Heart left ventricle (tissue), 16 donors: ENCODE results near the gene C1QA. TPM values are rescaled to one million over a fixed set of nuclear protein-coding genes. Genes with fewer than 3 reads are reported as not detected.
A peak's percentile ranks its signal among the peaks of the same experiment; 100 is the strongest.

Source experiments
- ATAC-seq, 4 donors: fragments of 200-7000 bp; cut with Tn5 transposase; one replicate each; pipeline ENCODE4 v1.9.1; 2020 to 2022; ENCODE audit warnings: moderate library complexity in 4 of 4, mild to moderate bottlenecking in 3 of 4, moderate number of reproducible peaks in 1 of 4
- DNase-seq, 5 donors: peaks; one replicate each; pipeline ENCODE4 v3.0.0-alpha.2; 2020
- H3K27ac ChIP-seq, 12 donors: fragments of 200-600 bp; sonication (generic) in 4 of 12; one replicate each; pipeline versions ENCODE4 v1.5.0 to v1.8.0; 2016 to 2022; ENCODE audit warnings: mild to moderate bottlenecking in 2 of 12
- H3K27me3 ChIP-seq, 9 donors: fragments of 200-600 bp; sonication (generic) in 2 of 9; one replicate each; pipeline versions ENCODE4 v1.5.1 to v1.8.0; 2016 to 2022; ENCODE audit warnings: mild to moderate bottlenecking in 3 of 9
- H3K36me3 ChIP-seq, 9 donors: fragments of 200-600 bp; sonication (generic) in 2 of 9; one replicate each; pipeline versions ENCODE4 v1.5.0 to v1.8.0; 2018 to 2022; ENCODE audit warnings: mild to moderate bottlenecking in 2 of 9
- H3K4me1 ChIP-seq, 12 donors: fragments of 200-600 bp; sonication (generic) in 4 of 12; one replicate each; pipeline versions ENCODE4 v1.5.0 to v1.8.0; 2016 to 2022; ENCODE audit warnings: mild to moderate bottlenecking in 3 of 12
- H3K4me3 ChIP-seq, 12 donors: fragments of 200-600 bp; sonication (generic) in 4 of 12; one replicate each; pipeline versions ENCODE4 v1.5.0 to v1.8.0; 2017 to 2022; ENCODE audit warnings: mild to moderate bottlenecking in 9 of 12, moderate library complexity in 4 of 12
- H3K9me3 ChIP-seq, 12 donors: fragments of 200-600 bp; sonication (generic) in 4 of 12; one replicate each; pipeline versions ENCODE4 v1.5.0 to v1.8.0; 2016 to 2022; ENCODE audit warnings: mild to moderate bottlenecking in 1 of 12
- CTCF ChIP-seq, 12 donors: fragments of 200-600 bp; sonication (generic) in 4 of 12; IDR thresholded peaks; one replicate each; pipeline versions ENCODE4 v1.5.0 to v1.8.0; 2018 to 2022; ENCODE audit warnings: antibody characterized with exemption in 12 of 12, mild to moderate bottlenecking in 5 of 12
- POLR2A ChIP-seq, 2 donors: fragments of 450-650 bp; IDR thresholded peaks; one replicate each; pipeline ENCODE4 v1.6.1; 2017; ENCODE audit warnings: antibody characterized with exemption in 2 of 2, mild to moderate bottlenecking in 2 of 2, moderate library complexity in 2 of 2
- WGBS, 4 donors: extraction: QIAGEN DNeasy Blood & Tissue Kit in 2 of 4; methylation state at CpG; one replicate each; pipeline versions ENCODE4 v1.1.5 to v1.1.7; 2013 to 2018; 5-methylcytosine and 5-hydroxymethylcytosine counted together
- intact Hi-C, 10 donors: fragments of 100-400 bp; cut with DNase I; formaldehyde crosslinking; loops; one replicate each; pipeline versions ENCODE4 v1.11.1 to v1.14.2; 2022
- polyA plus RNA-seq, 2 donors: library from polyadenylated mRNA; stranded (reverse); fragments of 200-250 nt; gene quantifications; one replicate each; pipeline ENCODE4 v1.2.3, GENCODE V29; 2013
- total RNA-seq, 9 donors: library from RNA; depleted of rRNA in 2 of 9; stranded (reverse); fragments of >200 nt in 2 of 9; fragmentation: NEBNext Ultra II Directional in 3 of 9; extraction: Animal tissue kit (Norgen Biotek cat#: 25700) in 3 of 9; gene quantifications; one replicate each; pipeline versions ENCODE4 v1.1.0 to v1.2.4, GENCODE V29; 2016 to 2023
- donor health status: ischemic (EF 13 %, LVEDD 7.1; RV severe dilation, severe dysfunction).
- donor health status: healthy with polysubstance abuse.
- donor health status: DM: no; HTN: yes; CAD: no.
- donor health status: DM: no; HTN: no; CAD: no.
- donor health status: ischemic (EF 25% LVEDD 6.9; RV normal size, moderate dysfunction).
- donor health status: ischemic (EF 25% LVEDD 5.7; RV mildly dilated, moderate dysfunction).
- donor health status: healthy.
- donor health status: DM: yes; HTN: yes; CAD: no.
- donor health status: ischemic (EF 35%, LVEDD 5.7; RV mildly dilated, moderate dysfunction).
- donor health status: nonischemic (EF 11% LVEDD 7.7; RV severe dilation, severe dysfunction).
- donor health status: DM: yes; HTN: yes; CAD: no.
- donor health status: PGD.
- donor health status: ischemic (EF 29% LVEDD 5.4; RV normal size, mild dysfunction).
- donor health status: nonischemic (EF 23%, LVEDD 6.1; RV moderate dilation, normal function).

Gene C1QA
- total and polyA plus RNA-seq, 11 donors = 24.8 to 675 (median 46.6) TPM

DNA sequence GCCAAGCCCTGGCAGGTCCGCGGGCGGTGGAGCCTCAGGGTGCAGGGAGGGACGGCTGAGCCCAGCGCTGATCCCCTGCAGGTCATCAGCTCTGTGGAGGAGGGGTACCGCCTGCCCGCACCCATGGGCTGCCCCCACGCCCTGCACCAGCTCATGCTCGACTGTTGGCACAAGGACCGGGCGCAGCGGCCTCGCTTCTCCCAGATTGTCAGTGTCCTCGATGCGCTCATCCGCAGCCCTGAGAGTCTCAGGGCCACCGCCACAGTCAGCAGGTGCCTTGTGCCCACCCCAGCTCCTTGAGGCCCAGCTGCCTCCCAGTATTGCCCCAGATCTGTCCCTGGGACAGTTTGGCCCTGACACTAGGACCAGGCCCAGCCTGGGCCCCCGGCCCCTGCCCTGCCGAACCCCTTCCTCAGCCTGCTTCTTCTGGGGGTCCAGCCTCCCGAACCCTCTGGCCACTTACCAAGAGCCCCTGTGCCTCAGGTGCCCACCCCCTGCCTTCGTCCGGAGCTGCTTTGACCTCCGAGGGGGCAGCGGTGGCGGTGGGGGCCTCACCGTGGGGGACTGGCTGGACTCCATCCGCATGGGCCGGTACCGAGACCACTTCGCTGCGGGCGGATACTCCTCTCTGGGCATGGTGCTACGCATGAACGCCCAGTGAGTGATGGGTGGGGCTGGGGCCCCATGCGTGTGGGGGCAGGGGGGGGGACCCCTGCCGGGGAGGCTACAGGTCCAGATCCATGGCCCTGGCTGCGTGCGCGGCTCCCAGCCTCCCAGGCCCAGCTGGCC lies 35.4 kb upstream of the C1QA start:
- Histone ChIP-seq H3K4me3 (no peak overlapping the region), H3K9me3 (no peaks in the 10 kb centered on the region), H3K36me3 (no peaks in the 10 kb centered on the region), H3K27me3 (peaks cover 0 to 68% (median 15%) of the 10 kb centered on the region in 9 donors), H3K4me1 (no peaks in the 10 kb centered on the region), H3K27ac (no peak overlapping the region)
- ATAC-seq (peak in 1 of 4 donors; percentile 8), DNase-seq (no peak)
- intact Hi-C loops = no loop called here
- WGBS, 4 donors = 85 to 91% (median 86%) methylated on average over 20 to 39 of the region's 39 CpGs
- no peak for TF ChIP-seq POLR2A (IDR thresholded peaks at IDR 0.05)
- no peak for TF ChIP-seq CTCF (IDR thresholded peaks at IDR 0.05)

- Histone ChIP-seq H3K4me1 (no peaks in the 10 kb centered on the region), H3K27ac (no peak overlapping the region), H3K27me3 (peaks cover 0 to 68% (median 15%) of the 10 kb centered on the region in 9 donors), H3K9me3 (no peaks in the 10 kb centered on the region), H3K36me3 (no peaks in the 10 kb centered on the region), H3K4me3 (no peak overlapping the region)
- 88 to 95% (median 92%) methylated on average over 6 to 12 of the region's 12 CpGs for WGBS, 4 donors
- ATAC-seq = peak in 1 of 4 donors; percentile 29
- TF ChIP-seq CTCF (IDR thresholded peaks at IDR 0.05) = no peak
- no peak for TF ChIP-seq POLR2A (IDR thresholded peaks at IDR 0.05)
- DNase-seq = no peak
- intact Hi-C loops = no loop called here
Observed at GRCh38 chr1:22601610-22602009, 34.8 kb upstream of the C1QA start.

GRCh38 chr1:22602060-22602740 lies 34.2 kb upstream of the C1QA start:
- WGBS, 4 donors = 78 to 85% (median 82%) methylated on average over 17 to 18 of the region's 18 CpGs
- H3K4me1 ChIP-seq = no peaks in the 10 kb centered on the region
- H3K27ac ChIP-seq = no peak overlapping the region
- no peak for TF ChIP-seq CTCF (IDR thresholded peaks at IDR 0.05)
- no peak for TF ChIP-seq POLR2A (IDR thresholded peaks at IDR 0.05)
- peaks cover 0 to 68% (median 15%) of the 10 kb centered on the region in 9 donors for H3K27me3 ChIP-seq
- H3K9me3 ChIP-seq = no peaks in the 10 kb centered on the region
- ATAC-seq = no peak
- H3K4me3 ChIP-seq = no peak overlapping the region
- intact Hi-C loops = no loop called here
- H3K36me3 ChIP-seq = no peaks in the 10 kb centered on the region
- DNase-seq = no peak

DNA sequence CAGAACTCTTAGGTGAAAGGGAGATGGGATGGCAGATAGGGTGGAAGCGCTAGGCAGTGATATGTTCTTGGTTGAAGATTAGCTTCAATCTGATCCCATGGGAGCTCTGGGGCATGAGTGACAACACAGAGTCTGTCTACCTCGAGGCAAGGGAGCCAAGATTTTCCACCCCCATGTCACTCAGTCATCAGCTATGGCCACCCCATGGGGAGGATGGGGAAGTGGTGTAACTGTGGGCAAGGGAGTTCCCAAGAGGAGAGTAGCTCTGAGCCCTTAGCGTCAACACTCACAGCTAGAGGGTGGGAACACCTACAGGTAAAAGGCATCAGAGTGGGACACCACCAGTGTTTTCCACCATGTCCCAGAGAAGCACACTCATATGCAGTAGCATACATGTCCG lies 30.3 kb upstream of the C1QA start:
- Histone ChIP-seq H3K9me3 (no peaks in the 10 kb centered on the region), H3K36me3 (no peaks in the 10 kb centered on the region), H3K4me1 (no peaks in the 10 kb centered on the region), H3K27me3 (peaks cover 0 to 62% (median 24%) of the 10 kb centered on the region in 9 donors), H3K27ac (no peak overlapping the region), H3K4me3 (no peak overlapping the region)
- ATAC-seq = no peak
- intact Hi-C loops = no loop called here
- 49 to 58% (median 55%) methylated on average over 4 of the region's 4 CpGs for WGBS, 4 donors
- TF ChIP-seq CTCF (IDR thresholded peaks at IDR 0.05) (no peak), POLR2A (IDR thresholded peaks at IDR 0.05) (no peak)
- DNase-seq = no peak
